Activated B cell treated with CpG ODN at 0.5 μM for 24 hours (primary cell): ENCODE measurements around the gene CAPZA1. TPM values are rescaled to one million over a fixed set of nuclear protein-coding genes. Genes with fewer than 3 reads are reported as not detected.

Experiments
- ATAC-seq: fragments of 200-7000 bp; cut with Tn5 transposase; one replicate; pipeline ENCODE4 v1.10.0; 2021; ENCODE audit warnings: low read depth, mild to moderate bottlenecking, moderate library complexity
- CTCF ChIA-PET: fragments of 350-600 bp; sonication (Branson Sonifier 250); formaldehyde crosslinking; loops from one replicate; lab custom pipeline; 2021; ENCODE audit warnings: antibody characterized with exemption; lab: Charles Lee
- POLR2A ChIA-PET: fragments of 350-600 bp; sonication (Branson Sonifier 250); formaldehyde crosslinking; loops from one replicate; lab custom pipeline; 2021; ENCODE audit warnings: antibody characterized with exemption; lab: Charles Lee
- DNase-seq: peaks from one replicate; pipeline ENCODE4 v3.0.0; 2022
- H3K27ac Mint-ChIP-seq: one replicate; pipeline ENCODE4 v1.8.0; 2020; ENCODE audit warnings: mixed read lengths
- H3K27me3 Mint-ChIP-seq: one replicate; pipeline ENCODE4 v1.8.0; 2021; ENCODE audit warnings: mixed read lengths
- H3K36me3 Mint-ChIP-seq: one replicate; pipeline ENCODE4 v1.8.0; 2021; ENCODE audit warnings: low read depth, mixed read lengths
- H3K4me1 Mint-ChIP-seq: one replicate; pipeline ENCODE4 v1.8.0; 2021; ENCODE audit warnings: mixed read lengths
- H3K4me3 Mint-ChIP-seq: one replicate; pipeline ENCODE4 v1.8.0; 2020; ENCODE audit warnings: mild to moderate bottlenecking, mixed read lengths
- H3K9me3 Mint-ChIP-seq: one replicate; pipeline ENCODE4 v1.8.0; 2020; ENCODE audit warnings: mixed read lengths
- CTCF ChIP-seq: fragments of 200-600 bp; IDR thresholded peaks from one replicate; pipeline ENCODE4 v1.8.0; 2022; ENCODE audit warnings: antibody characterized with exemption, mild to moderate bottlenecking
- intact Hi-C: fragments of 100-400 bp; cut with micrococcal nuclease; formaldehyde crosslinking; loops from one replicate; pipeline ENCODE4 v1.15.1; 2024
- total RNA-seq: library from RNA; stranded (reverse); gene quantifications from 2 replicates; pipeline ENCODE4 v1.2.3, GENCODE V29; 2022

CAPZA1 gene
- total RNA-seq, 1 donor from 2014 or later = 227 TPM

GRCh38 chr1:112686835-112687234 is 67.2 kb downstream of the CAPZA1 start:
- H3K4me1 Mint-ChIP-seq = peaks cover 7% of the 10 kb centered on the region
- H3K4me3 Mint-ChIP-seq = no peak overlapping the region
- ChIA-PET POLR2A (interaction anchor here (0.9 kb wide), 1 partner anchor 12 kb away, joined by 4 read pairs; the partner anchor contains the start of gene MOV10), CTCF (no interaction called here)
- no peaks in the 10 kb centered on the region for H3K9me3 Mint-ChIP-seq
- H3K27ac Mint-ChIP-seq = no peak overlapping the region
- ATAC-seq = no peak
- no peak for TF ChIP-seq CTCF
- peaks cover 16% of the 10 kb centered on the region for H3K36me3 Mint-ChIP-seq
- H3K27me3 Mint-ChIP-seq = no peaks in the 10 kb centered on the region
- intact Hi-C loops = no loop called here
- DNase-seq = no peak

- Mint-ChIP-seq H3K27ac (no peak overlapping the region), H3K27me3 (no peaks in the 10 kb centered on the region), H3K4me3 (no peak overlapping the region), H3K36me3 (peaks cover 20% of the 10 kb centered on the region), H3K4me1 (peaks cover 7% of the 10 kb centered on the region), H3K9me3 (no peaks in the 10 kb centered on the region)
- CTCF ChIA-PET = no interaction called here
- TF ChIP-seq CTCF = no peak
- intact Hi-C loops = no loop called here
- ATAC-seq (no peak), DNase-seq (no peak)
- POLR2A ChIA-PET = no interaction called here
Measured at GRCh38 chr1:112687361-112687760, 67.7 kb downstream of the CAPZA1 start.

- intact Hi-C loops = no loop called here
- Mint-ChIP-seq H3K36me3 (peaks cover 23% of the 10 kb centered on the region), H3K27me3 (no peaks in the 10 kb centered on the region), H3K4me1 (peaks cover 7% of the 10 kb centered on the region), H3K27ac (no peak overlapping the region), H3K9me3 (no peaks in the 10 kb centered on the region), H3K4me3 (no peak overlapping the region)
- DNase-seq = no peak
- no peak for ATAC-seq
- TF ChIP-seq CTCF = no peak
- CTCF ChIA-PET = no interaction called here
- POLR2A ChIA-PET = no interaction called here
Measured at GRCh38 chr1:112687785-112688496, 68.3 kb downstream of the CAPZA1 start.

- no peaks in the 10 kb centered on the region for H3K27me3 Mint-ChIP-seq
- no peak for TF ChIP-seq CTCF
- peaks cover 7% of the 10 kb centered on the region for H3K4me1 Mint-ChIP-seq
- no peak overlapping the region for H3K4me3 Mint-ChIP-seq
- intact Hi-C loops = no loop called here
- H3K27ac Mint-ChIP-seq = no peak overlapping the region
- H3K36me3 Mint-ChIP-seq = peaks cover 26% of the 10 kb centered on the region
- no peak for DNase-seq
- ChIA-PET POLR2A (no interaction called here), CTCF (no interaction called here)
- ATAC-seq = no peak
- H3K9me3 Mint-ChIP-seq = no peaks in the 10 kb centered on the region
Measured at GRCh38 chr1:112688781-112689193, 69.2 kb downstream of the CAPZA1 start.

GRCh38 chr1:112689196-112689841 is 69.7 kb downstream of the CAPZA1 start:
- no peak for TF ChIP-seq CTCF
- intact Hi-C loops = no loop called here
- ATAC-seq = no peak
- Mint-ChIP-seq H3K4me3 (no peak overlapping the region), H3K36me3 (peaks cover 26% of the 10 kb centered on the region), H3K9me3 (no peaks in the 10 kb centered on the region), H3K27me3 (no peaks in the 10 kb centered on the region), H3K4me1 (peaks cover 7% of the 10 kb centered on the region), H3K27ac (no peak overlapping the region)
- CTCF ChIA-PET = no interaction called here
- DNase-seq = no peak
- POLR2A ChIA-PET = no interaction called here
